ENCODE measurements around the gene GNB1L. TPM values are rescaled to one million over a fixed set of nuclear protein-coding genes. Genes with fewer than 3 reads are reported as not detected.
"Not testable (repeated sequence)": the region's sequence is repeated elsewhere in the genome, so short reads cannot be mapped to it uniquely, and the experiment has no call there.

GNB1L gene
- polyA plus RNA-seq, 3 donors, result 3.4 to 6.0 (median 4.8) TPM

GRCh38 chr22:19884161-19884953, 29.7 kb upstream of the GNB1L start:
- Histone ChIP-seq H3K36me3 (replicated peaks in 1 of 2; ENCODE audit: control insufficient read depth in 1 of 2, insufficient read depth in 2 of 2, low read length in 2 of 2) (peaks cover 20 to 30% of the 10 kb centered on the region in 2 donors), H3K4me2 (replicated peaks; ENCODE audit: extremely low read depth, low read length, poor library complexity, severe bottlenecking) (no peak overlapping the region), H3K27me3 (ENCODE audit: control insufficient read depth in 2 of 2, insufficient read depth in 2 of 2, low read length in 2 of 2) (no peaks in the 10 kb centered on the region), H4K20me1 (ENCODE audit: insufficient read depth, low read length) (no peaks in the 10 kb centered on the region), H3K79me2 (ENCODE audit: insufficient read depth, low read length) (no peaks in the 10 kb centered on the region), H3K27ac (ENCODE audit: low read depth in 1 of 2, low read length in 2 of 2) (no peak overlapping the region), H2AFZ (ENCODE audit: insufficient read depth, low read depth, low read length, poor library complexity, severe bottlenecking) (no peak overlapping the region), H3K4me1 (ENCODE audit: control insufficient read depth in 1 of 2, insufficient read depth in 2 of 2, low read length in 2 of 2) (peaks cover 24 to 29% of the 10 kb centered on the region in 2 donors), H3K9ac (ENCODE audit: insufficient read depth, low read length, poor library complexity, severe bottlenecking) (no peak overlapping the region), H3K9me3 (replicated peaks in 1 of 2; ENCODE audit: control insufficient read depth in 1 of 2, insufficient read depth in 1 of 2, low read length in 2 of 2) (no peaks in the 10 kb centered on the region), H3K4me3 (replicated peaks in 1 of 3; ENCODE audit: low read depth in 2 of 3, low read length in 3 of 3) (no peak overlapping the region)
- WGBS (ENCODE audit: insufficient coverage), result 97% methylated on average over 15 of the region's 15 CpGs
- intact Hi-C loops (cut with micrococcal nuclease), result no loop called here
- H3K36me3 Mint-ChIP-seq, result peaks cover 20 to 55% of the 10 kb centered on the region in 2 donors
- H3K27ac Mint-ChIP-seq, result peak overlapping the region in 1 of 7 donors; percentile 69
- H3K4me3 Mint-ChIP-seq, result no peak overlapping the region
- no peak for TF ChIP-seq CTCF (IDR thresholded peaks at IDR 0.05)
- H3K27me3 Mint-ChIP-seq (ENCODE audit: low read depth in 3 of 3), result peaks cover 0 to 2% (median 0%) of the 10 kb centered on the region in 3 donors
- H3K9me3 Mint-ChIP-seq, result no peaks in the 10 kb centered on the region
- DNase-seq, result no peak
- H3K4me1 Mint-ChIP-seq, result peaks cover 25% of the 10 kb centered on the region

GRCh38 chr22:19883446-19883845, 28.8 kb upstream of the GNB1L start:
- H3K4me2 ChIP-seq (replicated peaks; ENCODE audit: extremely low read depth, low read length, poor library complexity, severe bottlenecking); H3K9me3 ChIP-seq (replicated peaks in 1 of 2; ENCODE audit: control insufficient read depth in 1 of 2, insufficient read depth in 1 of 2, low read length in 2 of 2); H3K27me3 ChIP-seq (ENCODE audit: control insufficient read depth in 2 of 2, insufficient read depth in 2 of 2, low read length in 2 of 2); H3K27me3 Mint-ChIP-seq (ENCODE audit: low read depth in 3 of 3); H3K27ac Mint-ChIP-seq; intact Hi-C loops (cut with micrococcal nuclease); H3K27ac ChIP-seq (ENCODE audit: low read depth in 1 of 2, low read length in 2 of 2); H3K79me2 ChIP-seq (ENCODE audit: insufficient read depth, low read length); H3K4me3 ChIP-seq (replicated peaks in 1 of 3; ENCODE audit: low read depth in 2 of 3, low read length in 3 of 3); H2AFZ ChIP-seq (ENCODE audit: insufficient read depth, low read depth, low read length, poor library complexity, severe bottlenecking); H3K9me3 Mint-ChIP-seq; H4K20me1 ChIP-seq (ENCODE audit: insufficient read depth, low read length); H3K9ac ChIP-seq (ENCODE audit: insufficient read depth, low read length, poor library complexity, severe bottlenecking); DNase-seq; H3K4me3 Mint-ChIP-seq: not testable (repeated sequence)
- Mint-ChIP-seq H3K36me3 (peaks cover 22 to 55% of the 10 kb centered on the region in 2 donors), H3K4me1 (peaks cover 25% of the 10 kb centered on the region)
- Histone ChIP-seq H3K36me3 (replicated peaks in 1 of 2; ENCODE audit: control insufficient read depth in 1 of 2, insufficient read depth in 2 of 2, low read length in 2 of 2) (peaks cover 17 to 33% of the 10 kb centered on the region in 2 donors), H3K4me1 (ENCODE audit: control insufficient read depth in 1 of 2, insufficient read depth in 2 of 2, low read length in 2 of 2) (peaks cover 24 to 29% of the 10 kb centered on the region in 2 donors)
- 98% methylated on average over 4 of the region's 8 CpGs for WGBS (ENCODE audit: insufficient coverage)
